SK-N-SH treated with all-trans-retinoic acid at 6 μM for 48 hours (cell line): ENCODE measurements around the gene VAT1L.

Experiments used
- ATAC-seq: fragments of 200-7000 bp; cut with Tn5 transposase; 3 replicates; pipeline ENCODE4 v1.9.1; 2020; ENCODE audit warnings: mild to moderate bottlenecking, moderate library complexity
- ARNTL ChIP-seq: fragments of 450-650 bp; formaldehyde crosslinking; IDR thresholded peaks from 2 replicates; pipeline ENCODE4 v1.5.0; 2020; ENCODE audit warnings: low read depth, mild to moderate bottlenecking, moderate library complexity, borderline replicate concordance
- BACH2 ChIP-seq: fragments of 250-450 bp; sonication (Bioruptor Pico); IDR thresholded peaks from 2 replicates; pipeline ENCODE4 v1.9.0; 2021; ENCODE audit warnings: mild to moderate bottlenecking, borderline replicate concordance
- CSDC2 ChIP-seq: fragments of 250-450 bp; sonication (Bioruptor Pico); IDR thresholded peaks from 2 replicates; pipeline ENCODE4 v1.5.0; 2020; ENCODE audit warnings: mild to moderate bottlenecking, moderate library complexity
- ESRRG ChIP-seq: fragments of 250-450 bp; sonication (Bioruptor Pico); IDR thresholded peaks from 2 replicates; pipeline ENCODE4 v1.6.1; 2021; ENCODE audit warnings: mild to moderate bottlenecking
- ISL1 ChIP-seq: fragments of 250-450 bp; sonication (Bioruptor Pico); IDR thresholded peaks from 2 replicates; pipeline ENCODE4 v2.1.2; 2022; ENCODE audit warnings: mild to moderate bottlenecking, moderate library complexity
- OSR1 ChIP-seq: fragments of 250-450 bp; sonication (Bioruptor Pico); IDR thresholded peaks from 2 replicates; pipeline ENCODE4 v1.8.0; 2022; ENCODE audit warnings: moderate library complexity, mild to moderate bottlenecking, inconsistent platforms
- PATZ1 ChIP-seq: fragments of 250-450 bp; sonication (Bioruptor Pico); IDR thresholded peaks from 2 replicates; pipeline ENCODE4 v1.8.0; 2020; ENCODE audit warnings: mild to moderate bottlenecking, moderate library complexity, borderline replicate concordance
- PPARA ChIP-seq: fragments of 250-450 bp; sonication (Bioruptor Pico); IDR thresholded peaks from 2 replicates; pipeline ENCODE4 v1.5.0; 2020; ENCODE audit warnings: mild to moderate bottlenecking, borderline replicate concordance
- SNAI2 ChIP-seq: fragments of 250-450 bp; sonication (Bioruptor Pico); IDR thresholded peaks from 2 replicates; pipeline ENCODE4 v1.5.0; 2020; ENCODE audit warnings: mild to moderate bottlenecking, moderate library complexity
- TCF4 ChIP-seq: fragments of 250-450 bp; sonication (Bioruptor Pico); IDR thresholded peaks from 2 replicates; pipeline ENCODE4 v1.8.0; 2021; ENCODE audit warnings: mild to moderate bottlenecking, moderate library complexity, borderline replicate concordance
- TOX ChIP-seq: fragments of 250-450 bp; sonication (Bioruptor Pico); IDR thresholded peaks from 2 replicates; pipeline ENCODE4 v1.8.0; 2021; ENCODE audit warnings: mild to moderate bottlenecking, moderate library complexity, borderline replicate concordance
- ZC3H10 ChIP-seq: fragments of 250-450 bp; sonication (Bioruptor Pico); IDR thresholded peaks from 2 replicates; pipeline ENCODE4 v1.5.1; 2021; ENCODE audit warnings: mild to moderate bottlenecking, moderate library complexity
- ZFP3 ChIP-seq: fragments of 250-450 bp; sonication (Bioruptor Pico); IDR thresholded peaks from 2 replicates; pipeline ENCODE4 v1.5.0; 2020; ENCODE audit warnings: mild to moderate bottlenecking, moderate library complexity
- ZFP30 ChIP-seq: fragments of 450-650 bp; formaldehyde crosslinking; IDR thresholded peaks from 2 replicates; pipeline ENCODE4 v1.5.0; 2022; ENCODE audit warnings: mild to moderate bottlenecking, moderate library complexity
- ZNF565 ChIP-seq: fragments of 450-650 bp; formaldehyde crosslinking; conservative IDR thresholded peaks from 2 replicates; pipeline ENCODE4 v1.5.0; 2020; ENCODE audit warnings: low read depth, mild to moderate bottlenecking, moderate library complexity
- ZNF70 ChIP-seq: fragments of 450-650 bp; formaldehyde crosslinking; IDR thresholded peaks from 2 replicates; pipeline ENCODE4 v1.5.0; 2020; ENCODE audit warnings: mild to moderate bottlenecking, moderate library complexity
- ZNF8 ChIP-seq: fragments of 450-650 bp; formaldehyde crosslinking; IDR thresholded peaks from 2 replicates; pipeline ENCODE4 v1.5.0; 2020; ENCODE audit warnings: mild to moderate bottlenecking, moderate library complexity
- TF ChIP-seq, protein P1 (sequence below): fragments of 250-450 bp; sonication (Bioruptor Pico); IDR thresholded peaks from 2 replicates; pipeline ENCODE4 v1.5.1; 2020; ENCODE audit warnings: low read depth, mild to moderate bottlenecking, moderate library complexity
- TF ChIP-seq, protein P2 (sequence below): fragments of 250-450 bp; sonication (Bioruptor Pico); IDR thresholded peaks from 2 replicates; pipeline ENCODE4 v1.5.1; 2021; ENCODE audit warnings: mild to moderate bottlenecking, moderate library complexity

VAT1L gene

DNA sequence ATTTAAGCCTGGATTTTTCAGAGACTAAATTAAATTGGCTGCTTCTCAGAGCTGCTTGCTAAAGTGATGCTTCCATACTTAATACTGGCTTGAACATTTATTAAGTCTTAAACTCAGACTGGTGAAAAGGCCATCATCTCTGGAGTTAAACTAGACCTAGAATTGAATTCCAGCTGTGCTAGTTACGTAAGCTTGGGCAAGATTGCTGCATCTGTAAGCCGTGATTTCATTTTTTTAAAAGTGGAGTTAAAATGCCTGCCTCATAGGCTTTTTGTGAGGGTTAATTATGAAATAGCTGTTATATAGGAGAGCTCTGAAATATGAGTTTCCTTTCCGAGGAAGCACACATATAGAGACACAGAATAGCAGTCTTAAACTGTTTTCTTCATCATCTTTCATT, 84.7 kb downstream of the VAT1L start:
- ATAC-seq: no peak

DNA sequence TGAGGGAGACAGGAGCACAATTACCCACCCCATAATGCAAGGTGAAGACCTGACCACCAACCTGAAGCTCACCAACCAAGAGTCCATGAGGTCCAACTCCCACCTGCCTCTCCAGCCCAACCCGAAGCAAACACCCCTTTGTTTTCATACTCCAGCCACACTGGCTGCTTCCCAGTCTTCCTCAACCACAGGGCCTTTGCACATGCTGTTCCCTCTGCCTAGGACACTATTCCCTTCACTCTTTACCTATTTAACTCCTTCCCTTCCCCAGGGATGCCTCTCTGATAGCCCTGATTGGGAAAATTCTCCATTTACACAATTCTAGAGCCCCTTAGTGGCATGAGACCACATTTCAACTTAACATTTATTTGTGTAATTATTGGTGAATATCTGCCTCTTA, 86.0 kb downstream of the VAT1L start:
- ATAC-seq: no peak
- TF ChIP-seq BACH2 (CRISPR knock-in tag) (no peak), ZC3H10 (no peak), ESRRG (CRISPR knock-in tag) (no peak), TCF4 (CRISPR knock-in tag) (no peak), ZFP3 (CRISPR knock-in tag) (no peak), ZNF8 (CRISPR knock-in tag) (no peak), ZNF565 (no peak), TOX (CRISPR knock-in tag) (no peak), CSDC2 (no peak), ZNF70 (no peak), ISL1 (CRISPR knock-in tag) (no peak), SNAI2 (CRISPR knock-in tag) (no peak), ZFP30 (no peak), OSR1 (CRISPR knock-in tag) (no peak)
- TF ChIP-seq, protein P1, sequence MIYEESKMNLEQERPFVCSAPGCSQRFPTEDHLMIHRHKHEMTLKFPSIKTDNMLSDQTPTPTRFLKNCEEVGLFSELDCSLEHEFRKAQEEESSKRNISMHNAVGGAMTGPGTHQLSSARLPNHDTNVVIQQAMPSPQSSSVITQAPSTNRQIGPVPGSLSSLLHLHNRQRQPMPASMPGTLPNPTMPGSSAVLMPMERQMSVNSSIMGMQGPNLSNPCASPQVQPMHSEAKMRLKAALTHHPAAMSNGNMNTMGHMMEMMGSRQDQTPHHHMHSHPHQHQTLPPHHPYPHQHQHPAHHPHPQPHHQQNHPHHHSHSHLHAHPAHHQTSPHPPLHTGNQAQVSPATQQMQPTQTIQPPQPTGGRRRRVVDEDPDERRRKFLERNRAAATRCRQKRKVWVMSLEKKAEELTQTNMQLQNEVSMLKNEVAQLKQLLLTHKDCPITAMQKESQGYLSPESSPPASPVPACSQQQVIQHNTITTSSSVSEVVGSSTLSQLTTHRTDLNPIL (CRISPR knock-in tag): no peak
- TF ChIP-seq, protein P2, sequence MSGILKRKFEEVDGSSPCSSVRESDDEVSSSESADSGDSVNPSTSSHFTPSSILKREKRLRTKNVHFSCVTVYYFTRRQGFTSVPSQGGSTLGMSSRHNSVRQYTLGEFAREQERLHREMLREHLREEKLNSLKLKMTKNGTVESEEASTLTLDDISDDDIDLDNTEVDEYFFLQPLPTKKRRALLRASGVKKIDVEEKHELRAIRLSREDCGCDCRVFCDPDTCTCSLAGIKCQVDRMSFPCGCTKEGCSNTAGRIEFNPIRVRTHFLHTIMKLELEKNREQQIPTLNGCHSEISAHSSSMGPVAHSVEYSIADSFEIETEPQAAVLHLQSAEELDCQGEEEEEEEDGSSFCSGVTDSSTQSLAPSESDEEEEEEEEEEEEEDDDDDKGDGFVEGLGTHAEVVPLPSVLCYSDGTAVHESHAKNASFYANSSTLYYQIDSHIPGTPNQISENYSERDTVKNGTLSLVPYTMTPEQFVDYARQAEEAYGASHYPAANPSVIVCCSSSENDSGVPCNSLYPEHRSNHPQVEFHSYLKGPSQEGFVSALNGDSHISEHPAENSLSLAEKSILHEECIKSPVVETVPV (CRISPR knock-in tag): no peak

More for the DNA sequence above, 84.7 kb downstream of the VAT1L start:
- TF ChIP-seq PPARA (CRISPR knock-in tag) (no peak), ZNF8 (CRISPR knock-in tag) (no peak), ESRRG (CRISPR knock-in tag) (no peak), PATZ1 (CRISPR knock-in tag) (no peak), OSR1 (CRISPR knock-in tag) (no peak), CSDC2 (no peak), ZNF565 (no peak), ISL1 (CRISPR knock-in tag) (no peak)

DNA sequence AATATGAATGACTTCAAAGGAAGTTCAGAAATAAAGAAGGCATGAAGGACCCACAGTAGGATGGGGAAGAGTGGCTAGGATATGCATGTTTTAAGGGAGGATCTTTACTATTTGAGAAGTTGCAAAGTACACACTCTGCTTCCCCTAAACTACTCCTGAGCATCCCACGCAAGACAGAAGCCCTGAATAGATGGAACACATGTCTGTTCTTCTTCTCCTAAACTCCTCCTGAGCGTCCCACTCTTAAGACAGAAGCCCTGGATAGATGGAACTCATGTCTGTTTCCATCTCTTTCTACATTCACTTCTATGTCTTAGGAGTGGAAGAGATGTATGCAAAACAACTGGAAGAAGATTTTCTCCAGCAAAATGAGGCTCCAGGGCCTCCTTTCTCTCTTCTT, 88.4 kb downstream of the VAT1L start:
- no peak for TF ChIP-seq ZNF70
- no peak for ATAC-seq

- peak; percentile 87 for ATAC-seq
- TF ChIP-seq TOX (CRISPR knock-in tag) (peak; percentile 37; the same call in 1 of the 2 replicates), ISL1 (CRISPR knock-in tag) (peak; percentile 57), ZC3H10 (no peak)
- TF ChIP-seq, protein P1 (CRISPR knock-in tag): peak; percentile 56; the same call in 1 of the 2 replicates
Measured at GRCh38 chr16:77877712-77878347, 89.5 kb downstream of the VAT1L start.

DNA sequence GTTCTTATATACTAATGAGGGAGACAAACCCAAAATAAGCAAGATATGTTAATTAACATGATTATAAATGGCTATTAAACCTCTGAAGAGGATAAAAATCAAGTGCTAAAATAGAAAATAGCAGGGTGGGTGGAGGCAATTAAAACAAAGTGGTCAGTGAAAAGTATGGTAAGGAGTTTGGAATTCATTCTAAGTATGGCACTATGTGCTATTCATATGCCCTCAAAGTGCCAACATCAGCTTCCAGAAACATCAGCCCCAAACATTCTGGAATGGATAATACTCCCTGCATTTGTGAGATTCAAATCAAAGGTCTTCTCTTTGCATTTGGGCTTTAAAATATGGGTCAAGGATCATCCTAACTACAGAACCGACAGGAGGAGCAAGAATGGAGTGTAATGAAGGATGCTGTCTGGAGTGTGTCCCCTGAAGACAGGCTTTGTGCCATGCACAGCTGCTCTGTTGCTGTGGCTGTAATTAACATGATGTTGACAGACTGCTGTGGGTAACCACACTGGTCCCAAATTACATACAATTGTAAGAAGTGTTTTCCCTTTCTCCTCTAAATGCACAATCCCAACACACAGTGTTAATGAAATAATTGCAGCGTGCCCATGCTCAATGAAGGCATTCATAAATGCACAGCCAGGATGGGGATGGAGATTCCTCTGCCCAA, 93.1 kb downstream of the VAT1L start:
- ATAC-seq: no peak
- TF ChIP-seq ZFP3 (CRISPR knock-in tag) (no peak), ARNTL (CRISPR knock-in tag) (no peak), OSR1 (CRISPR knock-in tag) (no peak)
